ENCODE data around the gene RAPGEF4.

- TF ChIP-seq CTCF (IDR thresholded peaks at IDR 0.05 in 4 of 5, conservative IDR thresholded peaks at IDR 0.05 in 1 of 5), result no peak
- TF ChIP-seq POLR2A (IDR thresholded peaks at IDR 0.05), result no peak
Measured at GRCh38 chr2:172806996-172807395, 71.4 kb downstream of the RAPGEF4 start.
